Activated gamma-delta T cell (primary cell): Measurements from ENCODE around the gene RSRC1.

Experiments
- DNase-seq: peaks from one replicate; lab custom pipeline; 2025; lab: John Stamatoyannopoulos, UW

The RSRC1 gene

DNA sequence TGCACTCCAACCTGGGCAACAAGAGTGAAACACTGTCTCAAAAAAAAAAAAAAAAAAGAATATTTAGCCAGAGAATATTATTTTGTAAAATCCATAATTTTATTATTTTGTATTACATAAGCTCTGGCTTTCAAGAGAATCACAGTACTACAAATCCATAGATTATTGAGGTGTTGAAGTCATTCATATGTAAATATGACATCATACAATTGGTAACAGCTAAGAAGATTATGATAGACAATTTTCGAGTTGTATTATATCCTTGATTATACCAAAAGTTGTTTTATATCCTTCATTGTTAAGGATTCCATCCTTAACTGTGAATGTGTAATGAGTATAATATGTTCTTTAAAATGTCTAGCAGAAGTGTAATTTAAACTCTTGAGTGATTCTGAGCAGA is 464.8 kb downstream of the RSRC1 start:
- no peak for DNase-seq

DNA sequence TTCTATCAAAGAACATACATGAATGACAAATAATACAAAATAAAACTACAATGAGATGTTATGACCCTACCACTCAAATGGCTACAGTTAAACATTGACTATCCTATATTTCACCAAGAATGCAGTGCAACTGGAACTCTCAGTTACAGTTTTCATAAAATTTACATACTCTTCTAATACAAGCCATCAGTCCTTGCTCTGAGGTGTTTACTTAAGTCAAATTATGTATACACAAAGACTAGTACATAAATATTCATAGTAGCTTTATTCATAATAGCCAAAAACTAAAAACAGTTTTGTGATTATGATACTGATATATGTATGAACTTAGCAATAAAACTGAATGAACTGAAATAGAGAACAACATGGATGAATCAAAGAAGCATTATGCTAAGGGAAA is 480.3 kb downstream of the RSRC1 start:
- DNase-seq, result no peak
